Measurements from ENCODE around the gene MRPS18B.

MRPS18B gene

DNA sequence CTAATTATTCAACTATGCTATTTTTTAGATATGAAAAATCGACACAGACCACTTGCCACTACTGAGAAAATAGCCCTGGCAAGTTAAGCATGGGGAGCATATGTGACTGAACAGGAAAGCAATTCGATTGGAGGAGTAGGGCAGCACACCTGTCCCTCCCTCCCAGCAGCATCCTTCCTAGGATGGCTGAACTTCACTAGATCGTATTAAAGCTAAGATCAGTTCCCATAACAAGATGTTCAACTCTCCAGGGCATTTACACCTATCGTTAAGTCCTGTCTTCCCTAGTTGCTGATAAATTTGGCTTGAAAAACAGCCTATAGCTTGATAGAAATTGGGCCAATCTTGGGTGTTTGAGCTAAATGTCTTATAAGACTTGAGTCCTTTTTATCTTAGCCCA, 7.6 kb upstream of the MRPS18B start:
- no peak for DNase-seq

DNA sequence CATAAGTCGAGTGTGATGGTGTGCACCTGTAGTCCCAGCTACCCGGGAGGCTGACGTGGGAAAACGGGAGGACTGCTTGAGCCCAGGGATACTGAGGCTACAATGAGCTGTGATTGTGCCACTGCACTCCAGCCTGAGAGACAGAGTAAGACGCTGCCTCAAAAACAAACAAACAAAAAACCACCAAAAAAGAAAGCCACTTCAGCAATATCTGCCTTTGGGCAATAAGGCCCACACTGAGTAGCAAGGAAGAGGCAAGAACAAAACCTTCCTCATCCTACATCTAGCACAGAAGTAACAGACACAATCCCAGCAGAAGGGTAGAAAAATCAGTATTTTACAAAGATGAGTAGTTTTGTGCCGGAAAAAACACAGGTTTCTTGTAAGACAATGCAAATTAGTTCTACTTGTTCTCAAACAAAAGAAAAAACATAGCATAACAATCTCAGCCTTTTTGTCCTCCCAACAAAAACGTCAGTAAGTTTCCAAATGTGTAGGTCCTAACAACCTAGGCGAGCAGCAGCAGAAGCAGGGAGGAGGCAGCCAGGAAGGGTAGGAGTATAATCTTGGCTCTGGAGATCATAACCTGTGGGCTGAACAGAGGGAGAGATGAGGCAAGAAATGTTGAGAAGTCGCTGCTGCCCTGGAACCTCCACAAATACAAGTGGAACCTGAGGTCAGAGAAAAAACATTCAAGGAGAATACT, 6.3 kb upstream of the MRPS18B start:
- no peak for DNase-seq

- no peak for DNase-seq
Measured at GRCh38 chr6:30611856-30612194, 5.8 kb upstream of the MRPS18B start.

GRCh38 chr6:30612213-30612612, 5.4 kb upstream of the MRPS18B start:
- DNase-seq, result no peak

- DNase-seq, result no peak
Measured at GRCh38 chr6:30612687-30613248, 4.9 kb upstream of the MRPS18B start.

DNA sequence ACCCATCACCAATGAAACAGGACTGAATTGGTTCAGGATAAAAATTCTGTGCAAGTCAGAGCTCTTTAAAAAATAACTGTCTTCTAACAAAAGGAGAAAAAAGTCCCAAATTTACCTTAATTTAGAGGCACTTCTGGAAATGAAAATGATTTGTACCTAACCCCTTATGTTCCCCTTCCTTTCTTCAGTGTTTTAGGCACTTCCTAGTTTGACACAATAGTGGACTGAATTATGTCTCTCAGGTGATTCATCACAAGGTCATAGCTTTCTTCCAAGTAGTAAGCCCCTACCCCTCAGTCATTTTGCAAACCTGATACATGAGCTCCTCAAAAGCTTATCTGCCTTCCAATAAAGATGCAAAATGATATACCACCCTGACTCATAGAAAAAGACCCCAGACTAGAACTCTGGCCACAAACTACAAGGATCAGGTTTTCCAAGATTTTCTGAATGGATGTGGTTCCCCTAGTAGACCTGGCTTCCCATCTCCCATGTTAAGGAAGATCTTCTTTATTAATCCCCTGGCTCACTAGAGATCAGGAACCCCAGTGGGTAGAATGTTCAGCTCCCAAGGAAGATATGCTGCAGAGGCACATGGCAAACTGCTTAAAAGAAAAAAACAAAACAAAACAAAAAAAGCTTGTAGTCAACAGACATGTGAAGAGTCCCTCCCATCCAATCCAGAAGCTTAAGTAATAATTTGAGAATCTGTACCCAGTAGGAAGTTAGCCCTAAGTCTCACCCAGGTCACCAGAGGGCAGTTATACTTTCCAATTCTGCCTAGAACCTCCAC, 4.2 kb upstream of the MRPS18B start:
- DNase-seq, result no peak

DNA sequence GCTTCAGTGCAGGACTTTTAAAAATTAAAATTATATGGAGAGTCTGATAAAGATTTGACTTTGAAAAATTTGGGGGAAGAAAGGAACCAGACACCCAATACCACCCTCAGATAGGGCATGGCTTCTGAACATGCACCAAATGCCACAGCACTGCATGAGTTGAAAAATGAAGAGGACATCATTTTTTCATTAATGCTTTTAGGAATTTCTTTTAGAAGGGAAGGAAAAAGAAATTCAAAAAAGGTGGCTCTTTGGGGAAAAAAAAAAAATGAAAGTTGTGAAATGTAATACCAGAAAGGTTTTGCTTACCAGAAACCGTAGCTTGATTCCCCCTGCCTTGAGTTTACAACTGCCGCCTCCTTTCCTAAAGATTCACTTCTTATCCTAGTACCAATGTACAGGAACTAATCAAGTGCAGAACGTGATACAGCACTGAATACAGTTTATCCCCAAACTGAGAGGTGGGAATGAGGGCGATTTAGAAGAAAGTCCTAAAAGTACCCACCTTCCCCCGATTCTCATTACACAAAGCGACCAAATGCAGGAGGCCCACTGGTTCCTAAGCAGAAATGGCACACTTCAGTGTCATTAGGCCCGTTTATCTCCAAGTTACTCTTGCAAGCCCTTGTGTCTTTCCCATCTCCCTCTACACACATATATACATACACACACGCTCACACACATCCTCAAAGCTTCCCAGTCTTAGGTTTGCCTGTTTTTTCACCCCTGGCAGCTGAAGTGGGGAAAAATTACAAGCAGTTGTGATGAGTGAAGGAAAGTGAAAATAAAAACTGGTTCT, 3.4 kb upstream of the MRPS18B start:
- DNase-seq, result no peak

GRCh38 chr6:30614843-30615218, 2.8 kb upstream of the MRPS18B start:
- peak; percentile 78 for DNase-seq

DNA sequence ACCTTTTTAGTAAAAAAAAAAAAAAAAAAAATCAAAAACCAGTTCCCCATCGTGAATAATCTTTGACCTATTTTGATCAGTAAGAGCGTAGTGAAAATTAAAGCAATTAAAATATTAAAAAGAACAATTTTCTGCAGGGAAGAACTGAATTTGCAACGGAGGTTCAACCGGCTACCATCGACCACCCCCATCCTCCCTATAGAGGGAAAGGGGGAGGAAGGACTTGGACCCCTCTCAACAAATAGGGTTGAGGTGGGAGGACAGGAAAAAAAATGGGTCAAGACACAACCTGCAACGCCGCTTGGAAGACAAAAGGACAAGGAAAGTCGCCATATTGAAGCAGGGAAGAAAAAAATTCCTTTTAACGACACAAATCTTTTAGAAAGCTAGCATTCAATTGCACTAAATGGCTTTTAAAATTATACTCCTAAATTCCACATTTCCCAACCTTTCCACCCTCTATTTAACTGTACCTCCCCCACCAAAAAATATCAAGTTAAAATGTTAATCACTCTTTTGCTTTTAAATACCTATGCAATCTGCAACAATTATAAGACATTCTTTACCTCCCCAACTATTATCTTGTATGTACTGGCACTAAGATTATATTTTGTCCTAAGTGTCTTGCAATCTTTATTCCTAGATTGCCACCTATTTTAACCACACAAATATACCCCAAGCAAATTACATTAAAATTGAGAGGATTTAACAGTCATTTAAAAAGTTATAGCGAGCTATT, 2.3 kb upstream of the MRPS18B start:
- no peak for DNase-seq

- DNase-seq, result no peak
Measured at GRCh38 chr6:30615958-30616810, 1.5 kb upstream of the MRPS18B start.

DNA sequence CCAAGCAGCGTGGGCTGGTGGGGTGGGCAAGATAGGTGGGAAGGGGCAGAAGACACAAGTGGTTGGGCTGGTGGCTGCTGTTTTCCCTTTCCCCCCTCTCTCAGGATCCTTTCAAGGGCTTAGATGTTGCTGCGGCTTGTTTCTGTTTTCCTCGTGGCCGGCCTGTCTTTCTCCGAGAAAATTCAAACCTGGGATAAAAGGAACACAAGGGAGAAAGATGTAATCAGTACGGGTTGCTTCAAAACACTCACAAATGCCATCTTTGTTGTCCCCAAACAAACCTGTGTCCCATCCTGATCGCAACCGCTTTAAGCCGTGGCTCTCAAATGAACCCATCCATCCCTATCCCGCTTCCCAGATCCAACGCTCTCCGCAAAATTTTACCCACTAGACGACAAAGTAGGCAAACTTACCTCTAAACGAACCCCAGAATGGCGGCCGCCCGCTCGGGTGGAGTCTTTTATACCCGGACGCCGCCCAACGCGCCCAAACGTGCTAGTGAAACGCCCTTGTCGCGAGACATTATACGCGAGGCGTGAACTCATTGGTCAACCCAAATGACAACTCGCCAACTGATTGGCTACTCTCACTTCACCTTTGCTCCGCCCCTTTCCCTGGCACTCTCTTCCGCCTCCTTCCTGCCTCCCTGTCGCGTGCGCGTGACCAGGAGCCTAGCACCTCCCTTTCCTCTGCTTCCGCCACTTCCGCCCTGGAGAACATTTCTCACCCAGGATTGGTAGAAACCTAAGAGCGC, 652 bp upstream of the MRPS18B start, which contains the start of gene PPP1R10:
PPP1R10 (minus strand) TSS at position 433 of the 754 bp plus-strand sequence. CDS start 7,299 bp downstream, outside the sequence.
- peak; percentile 97 for DNase-seq

- no peak for DNase-seq
Measured at GRCh38 chr6:30618270-30618797, 694 bp downstream of the MRPS18B start.

GRCh38 chr6:30619561-30619960, 1.9 kb downstream of the MRPS18B start:
- no peak for DNase-seq

DNA sequence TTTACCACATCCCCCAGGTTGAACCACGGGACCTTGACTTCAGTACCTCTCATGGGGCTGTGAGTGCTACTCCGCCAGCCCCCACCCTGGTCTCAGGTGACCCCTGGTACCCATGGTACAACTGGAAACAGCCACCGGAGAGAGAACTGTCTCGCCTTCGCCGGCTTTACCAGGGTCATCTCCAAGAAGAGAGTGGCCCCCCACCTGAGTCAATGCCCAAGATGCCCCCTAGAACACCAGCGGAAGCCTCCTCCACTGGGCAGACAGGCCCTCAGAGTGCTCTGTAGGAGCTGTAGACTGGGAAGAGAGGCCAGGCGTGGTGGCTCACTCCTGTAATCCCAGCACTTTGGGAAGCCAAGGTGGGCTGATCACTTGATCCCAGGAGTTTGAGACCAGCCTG, 7.9 kb downstream of the MRPS18B start:
- DNase-seq, result no peak

DNA sequence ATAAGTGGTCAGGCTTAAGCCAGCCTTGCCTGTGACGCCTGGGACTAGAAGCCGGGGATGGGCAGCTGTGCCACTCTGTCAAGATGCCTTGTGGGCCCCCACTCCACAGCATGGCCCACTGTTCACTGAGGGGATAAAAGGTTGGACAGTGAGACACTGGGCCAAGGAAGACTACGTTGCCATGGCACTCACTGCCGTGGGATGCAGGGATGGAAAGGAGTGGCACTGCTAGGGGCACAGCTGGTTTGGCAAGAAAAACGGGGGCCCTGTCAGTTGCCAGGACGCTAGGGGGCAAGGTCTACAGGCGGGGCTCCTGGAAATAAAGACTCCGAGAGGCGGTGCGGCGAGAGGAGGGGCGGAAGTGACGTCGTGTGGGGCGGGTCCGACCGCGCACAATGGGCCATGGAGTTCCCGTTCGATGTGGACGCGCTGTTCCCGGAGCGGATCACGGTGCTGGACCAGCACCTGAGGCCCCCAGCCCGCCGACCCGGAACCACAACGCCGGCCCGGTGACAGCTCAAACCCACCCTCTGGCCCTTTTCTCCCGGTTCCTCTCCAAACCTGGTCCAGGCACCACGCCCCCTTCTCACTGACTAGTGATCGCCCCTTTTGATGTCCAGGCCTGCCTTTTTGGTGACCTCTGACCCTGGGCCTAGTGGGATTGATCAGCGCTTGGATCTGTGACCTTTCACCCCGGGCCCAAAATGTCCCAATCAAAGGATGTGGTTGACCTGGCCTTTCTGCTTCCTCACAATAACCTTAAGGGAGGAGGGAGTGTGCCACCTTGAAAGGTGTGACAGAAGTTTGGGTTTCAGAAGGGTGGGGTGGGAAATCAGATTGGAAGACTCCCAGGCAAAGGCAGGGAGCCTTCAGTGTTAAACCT, 9.1 kb downstream of the MRPS18B start, which contains the start of gene ATAT1:
ATAT1 (plus strand) TSS at position 391 of the 883 bp plus-strand sequence.
- DNase-seq, result peak; percentile 87

DNA sequence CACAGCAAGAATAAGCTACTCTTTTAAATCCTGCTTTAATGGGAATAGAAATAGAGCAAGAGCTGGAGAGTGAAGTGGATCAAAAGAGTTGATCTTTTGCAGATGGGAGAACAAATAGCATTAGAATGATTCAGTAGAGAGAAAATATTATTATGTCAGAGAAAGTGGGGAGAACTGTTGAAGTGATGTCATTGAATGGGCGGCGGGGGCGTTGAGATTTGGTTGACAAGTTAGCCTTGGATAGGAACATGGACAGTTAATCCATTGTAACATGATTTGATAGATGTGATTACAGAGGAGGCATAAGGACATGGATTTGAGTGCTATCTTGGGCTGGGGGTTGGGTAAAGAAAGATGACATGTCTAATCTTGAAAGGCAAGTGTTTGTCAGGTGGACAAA, 18.2 kb downstream of the MRPS18B start:
- no peak for DNase-seq

- DNase-seq, result no peak
Measured at GRCh38 chr6:30640481-30640880, 22.8 kb downstream of the MRPS18B start.

DNA sequence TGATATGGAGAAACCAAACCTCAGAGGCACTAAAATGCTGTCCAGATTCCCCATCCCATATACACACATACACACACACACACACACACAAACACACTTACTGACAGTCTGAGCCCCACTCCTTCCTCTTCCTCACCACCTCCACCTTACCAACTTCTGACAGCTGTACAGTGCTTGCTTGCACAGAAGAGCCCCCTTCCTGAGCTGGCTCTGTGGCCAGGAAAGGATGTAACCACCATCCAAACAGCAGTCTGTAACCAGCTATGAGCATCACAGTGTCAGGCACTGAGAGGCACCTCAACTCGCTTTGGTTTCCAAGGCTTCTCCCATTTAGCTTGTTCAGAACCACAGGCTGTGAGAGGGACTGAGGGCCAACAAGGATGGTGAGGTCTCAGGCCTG, 23.4 kb downstream of the MRPS18B start:
- DNase-seq, result no peak

DNA sequence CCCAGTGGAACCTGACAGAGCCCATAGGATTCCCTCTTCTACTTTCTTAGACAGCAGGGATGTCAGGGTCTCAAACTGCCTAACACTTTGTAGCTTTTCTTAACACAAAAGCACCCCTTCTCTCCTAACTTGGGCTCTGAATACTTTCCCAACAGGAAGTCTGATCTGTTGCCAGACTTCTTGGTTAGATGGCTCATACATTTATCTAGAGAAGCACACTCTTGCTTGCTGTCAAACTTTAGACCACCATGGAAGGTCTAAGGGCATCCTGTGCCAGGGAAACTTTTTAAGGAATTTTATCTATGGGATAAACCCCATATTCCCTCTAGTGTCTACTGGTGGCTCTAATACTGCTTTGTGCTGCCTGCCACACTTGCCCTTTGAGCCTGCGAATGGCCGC, 26.0 kb downstream of the MRPS18B start:
- DNase-seq, result no peak
